ENCODE measurements around the gene HNRNPC.

DNA sequence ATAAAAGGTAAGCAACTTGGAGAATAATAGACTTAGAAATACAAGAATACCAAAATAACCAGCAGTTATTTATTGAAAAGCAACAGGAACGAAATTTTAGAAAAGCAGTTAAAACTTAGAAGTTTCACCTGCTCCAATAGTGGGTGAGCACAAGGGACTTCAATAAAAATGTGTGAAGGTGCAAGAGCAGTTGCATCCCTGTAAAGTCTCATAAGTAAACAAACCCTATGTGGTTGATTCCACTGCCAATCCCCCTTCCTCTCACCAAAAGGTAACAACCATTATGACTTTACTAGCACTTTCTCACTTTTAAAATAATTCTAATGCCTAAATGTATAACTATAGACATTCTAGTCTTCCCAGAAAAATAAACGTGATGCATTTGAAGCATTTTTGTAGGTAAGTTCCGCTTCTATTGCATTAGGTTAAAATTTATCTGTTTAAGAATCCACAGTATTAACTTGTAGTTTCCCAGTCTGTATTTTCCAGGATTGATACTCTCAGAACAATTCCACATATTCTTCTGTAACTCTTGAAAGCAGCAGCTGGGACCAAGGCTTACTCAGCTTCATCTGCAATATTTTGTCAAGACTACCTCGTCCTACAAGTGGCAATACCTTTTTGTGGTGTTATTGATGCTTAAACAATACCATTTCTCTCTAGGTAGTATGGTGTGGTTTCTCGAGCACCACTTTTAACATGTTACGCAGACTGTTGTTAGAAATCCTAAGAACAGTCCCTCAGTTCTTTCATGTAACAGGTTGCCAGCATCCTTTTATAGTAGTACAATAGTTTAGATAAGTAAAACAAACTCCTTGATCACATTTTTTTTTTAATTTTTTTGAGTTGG lies 32.1 kb downstream of the HNRNPC start:
- TF ChIP-seq, protein P1, sequence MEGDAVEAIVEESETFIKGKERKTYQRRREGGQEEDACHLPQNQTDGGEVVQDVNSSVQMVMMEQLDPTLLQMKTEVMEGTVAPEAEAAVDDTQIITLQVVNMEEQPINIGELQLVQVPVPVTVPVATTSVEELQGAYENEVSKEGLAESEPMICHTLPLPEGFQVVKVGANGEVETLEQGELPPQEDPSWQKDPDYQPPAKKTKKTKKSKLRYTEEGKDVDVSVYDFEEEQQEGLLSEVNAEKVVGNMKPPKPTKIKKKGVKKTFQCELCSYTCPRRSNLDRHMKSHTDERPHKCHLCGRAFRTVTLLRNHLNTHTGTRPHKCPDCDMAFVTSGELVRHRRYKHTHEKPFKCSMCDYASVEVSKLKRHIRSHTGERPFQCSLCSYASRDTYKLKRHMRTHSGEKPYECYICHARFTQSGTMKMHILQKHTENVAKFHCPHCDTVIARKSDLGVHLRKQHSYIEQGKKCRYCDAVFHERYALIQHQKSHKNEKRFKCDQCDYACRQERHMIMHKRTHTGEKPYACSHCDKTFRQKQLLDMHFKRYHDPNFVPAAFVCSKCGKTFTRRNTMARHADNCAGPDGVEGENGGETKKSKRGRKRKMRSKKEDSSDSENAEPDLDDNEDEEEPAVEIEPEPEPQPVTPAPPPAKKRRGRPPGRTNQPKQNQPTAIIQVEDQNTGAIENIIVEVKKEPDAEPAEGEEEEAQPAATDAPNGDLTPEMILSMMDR (IDR thresholded peaks at IDR 0.05; ENCODE audit: borderline replicate concordance, extremely low read depth, low read length, poor library complexity, severe bottlenecking) = no peak
- TF ChIP-seq EZH2 (IDR thresholded peaks at IDR 0.05; ENCODE audit: borderline replicate concordance, low read depth, low read length, severe bottlenecking) = no peak

Measured in DND-41 (cell line).